ENCODE measurements around the gene KCMF1. TPM values are rescaled to one million over a fixed set of nuclear protein-coding genes. Genes with fewer than 3 reads are reported as not detected.

Gene KCMF1
- polyA plus RNA-seq, 1 donor (not counting 4 experiments of a cell fraction or from before 2014, with no cell fraction given), result 111 TPM

GRCh38 chr2:85015653-85016360 is 44.8 kb downstream of the KCMF1 start:
- Histone ChIP-seq H4K20me1 (ENCODE audit: control insufficient read depth, extremely low read depth, insufficient read depth, low read length) (peaks cover 5% of the 10 kb centered on the region), H3K4me3 (ENCODE audit: control insufficient read depth in 2 of 3, extremely low read depth in 1 of 3, insufficient read depth in 2 of 3, low read depth in 1 of 3, low read length in 3 of 3) (no peak overlapping the region), H2AFZ (ENCODE audit: control insufficient read depth, low read length) (no peak overlapping the region), H3K9me3 (ENCODE audit: control insufficient read depth, low read depth, low read length) (no peaks in the 10 kb centered on the region), H3K27ac (ENCODE audit: control insufficient read depth, insufficient read depth, low read length) (peak overlapping the region; percentile 58), H3K79me2 (ENCODE audit: control insufficient read depth, insufficient read depth, low read length) (peaks cover 88% of the 10 kb centered on the region), H3K9ac (ENCODE audit: control insufficient read depth, extremely low read depth, insufficient read depth, low read length) (no peak overlapping the region), H3K4me2 (ENCODE audit: control insufficient read depth, extremely low read depth, insufficient read depth, low read depth, low read length) (no peak overlapping the region), H3K9me1 (ENCODE audit: control insufficient read depth, extremely low read depth, insufficient read depth, low read length) (peaks cover 2% of the 10 kb centered on the region), H3K27me3 (ENCODE audit: control insufficient read depth, extremely low read depth, insufficient read depth, low read length) (no peaks in the 10 kb centered on the region), H3K4me1 (ENCODE audit: control insufficient read depth, extremely low read depth, insufficient read depth, low read length) (peaks cover 41% of the 10 kb centered on the region), H3K36me3 (ENCODE audit: control insufficient read depth in 2 of 2, extremely low read depth in 1 of 2, insufficient read depth in 2 of 2, low read length in 2 of 2) (peaks cover 0 to 2% of the 10 kb centered on the region in 2 experiments)
- dilution Hi-C loops (cut with MboI; ENCODE audit: extremely low pct_ligation_motif_present, low sequenced_read_pairs), result no loop called here
- no peak for TF ChIP-seq EZH2 (IDR thresholded peaks at IDR 0.05; ENCODE audit: low read length)
- no peak for TF ChIP-seq CTCF (optimal IDR thresholded peaks at IDR 0.05 in 1 of 3, IDR thresholded peaks at IDR 0.05 in 1 of 3, conservative IDR thresholded peaks at IDR 0.05 in 1 of 3; ENCODE audit: extremely low read depth in 1 of 3, insufficient read depth in 2 of 3, low read length in 3 of 3)
- DNase-seq (ENCODE audit: low read depth, low spot score) (no peak), FAIRE-seq (no peak)

GRCh38 chr2:85016446-85016845 is 45.5 kb downstream of the KCMF1 start:
- Histone ChIP-seq H3K4me1 (ENCODE audit: control insufficient read depth, extremely low read depth, insufficient read depth, low read length) (peaks cover 34% of the 10 kb centered on the region), H3K27ac (ENCODE audit: control insufficient read depth, insufficient read depth, low read length) (no peak overlapping the region)
- FAIRE-seq, result no peak

More at GRCh38 chr2:85016446-85016845, 45.5 kb downstream of the KCMF1 start:
- dilution Hi-C loops (cut with MboI; ENCODE audit: extremely low pct_ligation_motif_present, low sequenced_read_pairs), result no loop called here
- TF ChIP-seq EZH2 (IDR thresholded peaks at IDR 0.05; ENCODE audit: low read length), result no peak
- no peak for TF ChIP-seq CTCF (optimal IDR thresholded peaks at IDR 0.05 in 1 of 3, IDR thresholded peaks at IDR 0.05 in 1 of 3, conservative IDR thresholded peaks at IDR 0.05 in 1 of 3; ENCODE audit: extremely low read depth in 1 of 3, insufficient read depth in 2 of 3, low read length in 3 of 3)
- no peak overlapping the region for H3K9ac ChIP-seq (ENCODE audit: control insufficient read depth, extremely low read depth, insufficient read depth, low read length)
- DNase-seq (ENCODE audit: low read depth, low spot score), result no peak
- H3K36me3 ChIP-seq (ENCODE audit: control insufficient read depth in 2 of 2, extremely low read depth in 1 of 2, insufficient read depth in 2 of 2, low read length in 2 of 2), result peaks cover 0 to 2% of the 10 kb centered on the region in 2 experiments
- H3K27me3 ChIP-seq (ENCODE audit: control insufficient read depth, extremely low read depth, insufficient read depth, low read length), result no peaks in the 10 kb centered on the region
- H3K79me2 ChIP-seq (ENCODE audit: control insufficient read depth, insufficient read depth, low read length), result peaks cover 88% of the 10 kb centered on the region
- H3K9me3 ChIP-seq (ENCODE audit: control insufficient read depth, low read depth, low read length), result no peaks in the 10 kb centered on the region
- no peak overlapping the region for H3K4me2 ChIP-seq (ENCODE audit: control insufficient read depth, extremely low read depth, insufficient read depth, low read depth, low read length)
- peaks cover 5% of the 10 kb centered on the region for H4K20me1 ChIP-seq (ENCODE audit: control insufficient read depth, extremely low read depth, insufficient read depth, low read length)
- H3K4me3 ChIP-seq (ENCODE audit: control insufficient read depth in 2 of 3, extremely low read depth in 1 of 3, insufficient read depth in 2 of 3, low read depth in 1 of 3, low read length in 3 of 3), result no peak overlapping the region
- peaks cover 2% of the 10 kb centered on the region for H3K9me1 ChIP-seq (ENCODE audit: control insufficient read depth, extremely low read depth, insufficient read depth, low read length)
- no peak overlapping the region for H2AFZ ChIP-seq (ENCODE audit: control insufficient read depth, low read length)
